RWPE1 (cell line): ENCODE measurements around the gene UTS2R.

Experiments
- CTCF ChIA-PET: fragments of 350-600 bp; sonication (Branson Sonifier 250); formaldehyde crosslinking; extraction: SDS; loops from one replicate; lab custom pipeline; 2021; lab: Yijun Ruan, JAX
- POLR2A ChIA-PET: fragments of 400-600 bp; formaldehyde crosslinking; extraction: SDS; loops from one replicate; lab custom pipeline; 2020; ENCODE audit warnings: antibody characterized with exemption; ENCODE audit not compliant: low non-redundant PET; lab: Yijun Ruan, JAX
- DNase-seq: peaks from one replicate; pipeline ENCODE4 v3.0.0; 2012; ENCODE audit warnings: low spot score
- H3K27ac ChIP-seq: fragments of 450-650 bp; 2 replicates; pipeline ENCODE4 v1.5.1; 2017
- TF ChIP-seq, protein P1 (sequence below): fragments of 450-650 bp; conservative IDR thresholded peaks from 2 replicates; pipeline ENCODE4 v1.5.1; 2017; ENCODE audit warnings: low read depth, mild to moderate bottlenecking

Gene UTS2R

GRCh38 chr17:82353484-82353883, 18.1 kb upstream of the UTS2R start:
- DNase-seq, result no peak
- POLR2A ChIA-PET, result interaction anchor here (0.7 kb wide), 1 partner anchor 60 kb away, joined by 6 read pairs; no protein-coding TSS in a partner anchor
- no peak overlapping the region for H3K27ac ChIP-seq
- CTCF ChIA-PET, result interaction anchor here (0.6 kb wide), 1 partner anchor 253 kb away, joined by 3 read pairs; no protein-coding TSS in a partner anchor
- TF ChIP-seq, protein P1, sequence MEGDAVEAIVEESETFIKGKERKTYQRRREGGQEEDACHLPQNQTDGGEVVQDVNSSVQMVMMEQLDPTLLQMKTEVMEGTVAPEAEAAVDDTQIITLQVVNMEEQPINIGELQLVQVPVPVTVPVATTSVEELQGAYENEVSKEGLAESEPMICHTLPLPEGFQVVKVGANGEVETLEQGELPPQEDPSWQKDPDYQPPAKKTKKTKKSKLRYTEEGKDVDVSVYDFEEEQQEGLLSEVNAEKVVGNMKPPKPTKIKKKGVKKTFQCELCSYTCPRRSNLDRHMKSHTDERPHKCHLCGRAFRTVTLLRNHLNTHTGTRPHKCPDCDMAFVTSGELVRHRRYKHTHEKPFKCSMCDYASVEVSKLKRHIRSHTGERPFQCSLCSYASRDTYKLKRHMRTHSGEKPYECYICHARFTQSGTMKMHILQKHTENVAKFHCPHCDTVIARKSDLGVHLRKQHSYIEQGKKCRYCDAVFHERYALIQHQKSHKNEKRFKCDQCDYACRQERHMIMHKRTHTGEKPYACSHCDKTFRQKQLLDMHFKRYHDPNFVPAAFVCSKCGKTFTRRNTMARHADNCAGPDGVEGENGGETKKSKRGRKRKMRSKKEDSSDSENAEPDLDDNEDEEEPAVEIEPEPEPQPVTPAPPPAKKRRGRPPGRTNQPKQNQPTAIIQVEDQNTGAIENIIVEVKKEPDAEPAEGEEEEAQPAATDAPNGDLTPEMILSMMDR, result no peak

- no peak for DNase-seq
- ChIA-PET POLR2A (no interaction called here), CTCF (no interaction called here)
- TF ChIP-seq, protein P1, result no peak
- H3K27ac ChIP-seq, result peak overlapping the region; percentile 67
Observed at GRCh38 chr17:82354804-82355308, 16.7 kb upstream of the UTS2R start.

- TF ChIP-seq, protein P1, result no peak
- ChIA-PET CTCF (interaction anchor here (0.6 to 1.5 kb wide), 3 partner anchors 15 to 410 kb away, joined by 3 to 5 read pairs (median 3); no protein-coding TSS in a partner anchor), POLR2A (interaction anchor here (0.6 kb wide), 1 partner anchor 22 kb away, joined by 3 read pairs; the partner anchor contains the start of gene SECTM1)
Observed at GRCh38 chr17:82355770-82356427, 15.7 kb upstream of the UTS2R start.

GRCh38 chr17:82356845-82357355, 14.7 kb upstream of the UTS2R start:
- ChIA-PET POLR2A (interaction anchor here (0.6 kb wide), 1 partner anchor 23 kb away, joined by 3 read pairs; the partner anchor contains the start of gene SECTM1), CTCF (interaction anchor here (0.8 to 1.5 kb wide), 2 partner anchors 57 to 409 kb away, joined by 3 read pairs; no protein-coding TSS in a partner anchor)
- no peak for DNase-seq
- TF ChIP-seq, protein P1, result no peak
- peak overlapping the region; percentile 67 for H3K27ac ChIP-seq

More at GRCh38 chr17:82355770-82356427, 15.7 kb upstream of the UTS2R start:
- peak overlapping the region; percentile 67 for H3K27ac ChIP-seq
- DNase-seq, result peak; percentile 83

DNA sequence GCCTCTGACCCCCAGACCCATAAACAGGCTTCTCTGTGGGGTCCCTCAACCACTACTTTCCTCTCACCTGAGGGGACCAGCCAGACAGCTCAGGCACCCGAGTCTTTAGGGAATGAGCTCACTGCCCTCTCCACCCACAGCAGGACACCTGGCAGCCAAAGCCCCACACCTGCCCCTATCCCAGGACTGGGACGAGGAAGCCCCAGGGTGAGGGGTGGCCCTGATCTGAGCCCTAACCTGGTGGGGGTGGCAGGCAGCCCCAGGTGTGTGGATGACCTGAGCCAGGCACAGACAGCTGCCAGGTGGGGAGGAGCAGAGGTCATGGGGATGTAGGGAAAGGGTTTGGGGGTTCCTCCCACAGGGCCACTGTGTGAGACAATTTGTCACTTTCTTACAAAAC, 14.2 kb upstream of the UTS2R start:
- CTCF ChIA-PET, result interaction anchor here (0.6 to 0.9 kb wide), 2 partner anchors 12 to 179 kb away, joined by 3 read pairs; no protein-coding TSS in a partner anchor
- DNase-seq, result no peak
- no peak overlapping the region for H3K27ac ChIP-seq
- TF ChIP-seq, protein P1, result no peak
- POLR2A ChIA-PET, result no interaction called here
